SU-DHL-6 (cell line): ENCODE results near the gene WNK1.

Experiments
- H2AFZ ChIP-seq: fragments of 200-600 bp; sonication (generic); 2 replicates; pipeline ENCODE4 v1.6.1; 2014; ENCODE audit warnings: low read depth, mild to moderate bottlenecking, moderate library complexity, mixed read lengths, antibody characterized with exemption, low read length; ENCODE audit not compliant: severe bottlenecking
- H3F3A ChIP-seq: fragments of 200-600 bp; shearing (Covaris generic); 2 replicates; pipeline ENCODE4 v1.6.0; 2016; ENCODE audit warnings: antibody characterized with exemption, mild to moderate bottlenecking; ENCODE audit not compliant: insufficient read depth
- H3K27ac ChIP-seq: fragments of 200-600 bp; sonication (generic); 2 replicates; pipeline ENCODE4 v1.5.1; 2016; ENCODE audit warnings: low read depth, mild to moderate bottlenecking, low read length, moderate library complexity, mixed read lengths
- H3K27me3 ChIP-seq: fragments of 200-600 bp; sonication (generic), shearing (Covaris generic); 2 replicates; pipeline ENCODE4 v1.6.0; 2014; ENCODE audit warnings: mild to moderate bottlenecking, low read length
- H3K36me3 ChIP-seq: fragments of 200-600 bp; sonication (generic); 2 replicates; pipeline ENCODE4 v1.6.1; 2014; ENCODE audit warnings: mild to moderate bottlenecking, low read length, mixed read lengths
- H3K4me2 ChIP-seq: fragments of 300-600, 200-600 bp; shearing (Covaris generic), sonication (generic); 2 replicates; pipeline ENCODE4 v1.6.0; 2014; ENCODE audit warnings: low read length, low read depth, mild to moderate bottlenecking; ENCODE audit not compliant: poor library complexity, severe bottlenecking
- H3K4me3 ChIP-seq: fragments of 200-600 bp; sonication (generic); 2 replicates; pipeline ENCODE4 v1.5.1; 2014; ENCODE audit warnings: antibody characterized with exemption, low read length, mild to moderate bottlenecking, mixed read lengths; ENCODE audit not compliant: insufficient read depth, poor library complexity, severe bottlenecking
- H3K79me2 ChIP-seq: fragments of 200-600 bp; sonication (generic); 2 replicates; pipeline ENCODE4 v1.6.1; 2014; ENCODE audit warnings: mild to moderate bottlenecking, low read length, moderate library complexity; ENCODE audit not compliant: insufficient read depth
- H3K9ac ChIP-seq: fragments of 200-600 bp; sonication (generic); 2 replicates; pipeline ENCODE4 v1.7.0; 2014; ENCODE audit warnings: mild to moderate bottlenecking, low read length
- H3K9me2 ChIP-seq: fragments of 200-600 bp; sonication (generic); replicated peaks from 2 replicates; pipeline ENCODE4 v1.6.1; 2014; ENCODE audit warnings: low read length; ENCODE audit not compliant: insufficient read depth
- H3K9me3 ChIP-seq: fragments of 200-600 bp; sonication (generic); 2 replicates; pipeline ENCODE4 v1.6.1; 2014; ENCODE audit warnings: low read length, mixed read lengths; ENCODE audit not compliant: insufficient read depth
- H4K20me1 ChIP-seq: fragments of 200-600 bp; sonication (generic); 2 replicates; pipeline ENCODE4 v1.6.1; 2014; ENCODE audit warnings: low read depth, mild to moderate bottlenecking, antibody characterized with exemption, low read length, moderate library complexity, mixed read lengths
- CTCF ChIP-seq: fragments of 200-600 bp; sonication (generic); IDR thresholded peaks from one replicate; pipeline ENCODE4 v1.5.1; 2017; ENCODE audit warnings: antibody characterized with exemption, mild to moderate bottlenecking, low read length, moderate library complexity; ENCODE audit not compliant: insufficient read depth, poor library complexity, severe bottlenecking
- EZH2phosphoT487 ChIP-seq: fragments of 200-600 bp; sonication (generic), shearing (Covaris generic); conservative IDR thresholded peaks from 2 replicates; pipeline ENCODE4 v1.6.1; 2018; ENCODE audit warnings: mild to moderate bottlenecking, antibody characterized with exemption, low read length, moderate library complexity, mixed read lengths

WNK1 gene

GRCh38 chr12:820336-820735, 68.0 kb downstream of the WNK1 start:
- Histone ChIP-seq H3K79me2 (peaks cover 65% of the 10 kb centered on the region), H4K20me1 (no peaks in the 10 kb centered on the region), H3K9me3 (no peaks in the 10 kb centered on the region), H3K4me3 (no peak overlapping the region), H3K27me3 (no peaks in the 10 kb centered on the region), H3K9ac (no peak overlapping the region), H3K36me3 (peaks cover 11% of the 10 kb centered on the region; the same call in 1 of the 2 replicates), H2AFZ (no peak overlapping the region), H3F3A (peaks cover 29% of the 10 kb centered on the region), H3K27ac (no peak overlapping the region), H3K9me2 (no peaks in the 10 kb centered on the region), H3K4me2 (no peak overlapping the region)
- no peak for TF ChIP-seq EZH2phosphoT487
- TF ChIP-seq CTCF, result no peak

- Histone ChIP-seq H3K27ac (peak overlapping the region; percentile 81), H3K4me3 (no peak overlapping the region), H3K9me2 (no peaks in the 10 kb centered on the region), H3K27me3 (no peaks in the 10 kb centered on the region), H3K79me2 (peaks cover 72% of the 10 kb centered on the region), H3K9ac (no peak overlapping the region), H4K20me1 (no peaks in the 10 kb centered on the region), H3F3A (peaks cover 26% of the 10 kb centered on the region), H3K9me3 (no peaks in the 10 kb centered on the region), H2AFZ (no peak overlapping the region), H3K36me3 (peaks cover 19% of the 10 kb centered on the region; the same call in 1 of the 2 replicates), H3K4me2 (peak overlapping the region; percentile 58)
- TF ChIP-seq EZH2phosphoT487 (no peak), CTCF (no peak)
Observed at GRCh38 chr12:823028-823698, 70.8 kb downstream of the WNK1 start.

GRCh38 chr12:826331-826730, 74.0 kb downstream of the WNK1 start:
- Histone ChIP-seq H3K27me3 (no peaks in the 10 kb centered on the region), H3F3A (peaks cover 26% of the 10 kb centered on the region), H3K79me2 (peaks cover 40% of the 10 kb centered on the region), H4K20me1 (no peaks in the 10 kb centered on the region), H3K4me3 (no peak overlapping the region), H3K4me2 (no peak overlapping the region), H3K9me2 (no peaks in the 10 kb centered on the region), H3K9me3 (no peaks in the 10 kb centered on the region), H3K27ac (no peak overlapping the region), H3K9ac (no peak overlapping the region), H2AFZ (no peak overlapping the region), H3K36me3 (peaks cover 34% of the 10 kb centered on the region)
- no peak for TF ChIP-seq CTCF
- no peak for TF ChIP-seq EZH2phosphoT487
